ENCODE results near the gene ZNF558. TPM values are rescaled to one million over a fixed set of nuclear protein-coding genes. Genes with fewer than 3 reads are reported as not detected.

Gene ZNF558
- polyA plus RNA-seq, 1 of the 3 experiments (the other 2 are of a cell fraction): 22.5 TPM

DNA sequence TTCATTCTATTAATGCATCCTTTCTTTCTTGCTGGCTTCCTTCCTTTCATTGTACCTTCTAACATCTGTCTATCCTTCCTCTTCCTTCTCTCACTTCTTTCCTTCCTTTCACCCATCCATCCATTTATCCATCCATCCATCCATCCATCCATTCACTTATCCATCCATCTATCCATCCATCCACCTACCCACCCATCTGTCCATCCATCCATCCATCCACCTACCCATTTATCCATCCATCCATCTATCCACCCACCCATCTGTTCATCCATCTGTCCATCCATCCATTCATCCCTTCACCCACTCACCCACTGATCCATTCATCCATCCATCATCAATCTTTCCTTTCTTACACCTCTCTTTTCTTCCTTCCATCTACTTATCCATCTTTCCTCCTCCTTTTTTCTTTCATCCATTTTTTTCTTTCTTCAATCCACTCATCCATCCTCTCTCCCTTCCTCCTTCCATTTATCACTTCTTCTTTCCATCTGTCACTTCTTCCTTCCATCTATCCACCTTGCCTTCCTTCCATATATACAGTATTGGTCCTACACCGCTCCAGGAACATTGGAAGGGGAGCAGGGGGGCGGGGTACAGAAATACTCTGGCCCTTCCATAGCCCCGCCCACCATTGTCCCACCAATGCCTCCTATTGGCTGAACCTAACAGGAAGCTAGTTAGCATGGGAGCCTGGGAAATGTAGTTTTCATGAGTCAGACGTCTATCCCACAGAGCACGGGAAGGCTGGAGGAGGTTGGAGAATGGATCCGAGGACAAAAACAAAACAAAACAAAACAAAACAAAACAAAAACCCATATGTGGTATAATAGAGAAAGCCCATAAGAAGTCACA is 46.0 kb upstream of the ZNF558 start:
- CTCF ChIA-PET: no interaction called here
- POLR2A ChIA-PET: no interaction called here

More for the DNA sequence above, 46.0 kb upstream of the ZNF558 start:
- TF ChIP-seq, protein P1, sequence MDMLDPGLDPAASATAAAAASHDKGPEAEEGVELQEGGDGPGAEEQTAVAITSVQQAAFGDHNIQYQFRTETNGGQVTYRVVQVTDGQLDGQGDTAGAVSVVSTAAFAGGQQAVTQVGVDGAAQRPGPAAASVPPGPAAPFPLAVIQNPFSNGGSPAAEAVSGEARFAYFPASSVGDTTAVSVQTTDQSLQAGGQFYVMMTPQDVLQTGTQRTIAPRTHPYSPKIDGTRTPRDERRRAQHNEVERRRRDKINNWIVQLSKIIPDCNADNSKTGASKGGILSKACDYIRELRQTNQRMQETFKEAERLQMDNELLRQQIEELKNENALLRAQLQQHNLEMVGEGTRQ (IDR thresholded peaks at IDR 0.05; ENCODE audit: borderline replicate concordance, low read depth, low read length): no peak
- TF ChIP-seq CHD2 (IDR thresholded peaks at IDR 0.05; ENCODE audit: low read length, partially characterized antibody): no peak
- no peak for TF ChIP-seq YY1 (IDR thresholded peaks at IDR 0.05; ENCODE audit: low read depth)
- TF ChIP-seq MXI1 (IDR thresholded peaks at IDR 0.05; ENCODE audit: low read depth, low read length): no peak
- TF ChIP-seq SIN3A (IDR thresholded peaks at IDR 0.05; ENCODE audit: borderline replicate concordance, low read depth, low read length): no peak
- no peak for TF ChIP-seq POLR2AphosphoS5 (IDR thresholded peaks at IDR 0.05; ENCODE audit: low read depth, low read length)
- no peak for TF ChIP-seq GATA2 (CRISPR knock-in tag; IDR thresholded peaks at IDR 0.05)
- TF ChIP-seq TCF12 (IDR thresholded peaks at IDR 0.05): no peak
- no peak for TF ChIP-seq JUND (IDR thresholded peaks at IDR 0.05)
- no peak for TF ChIP-seq SMC3 (IDR thresholded peaks at IDR 0.05; ENCODE audit: low read depth, low read length)
- TF ChIP-seq, protein P2, sequence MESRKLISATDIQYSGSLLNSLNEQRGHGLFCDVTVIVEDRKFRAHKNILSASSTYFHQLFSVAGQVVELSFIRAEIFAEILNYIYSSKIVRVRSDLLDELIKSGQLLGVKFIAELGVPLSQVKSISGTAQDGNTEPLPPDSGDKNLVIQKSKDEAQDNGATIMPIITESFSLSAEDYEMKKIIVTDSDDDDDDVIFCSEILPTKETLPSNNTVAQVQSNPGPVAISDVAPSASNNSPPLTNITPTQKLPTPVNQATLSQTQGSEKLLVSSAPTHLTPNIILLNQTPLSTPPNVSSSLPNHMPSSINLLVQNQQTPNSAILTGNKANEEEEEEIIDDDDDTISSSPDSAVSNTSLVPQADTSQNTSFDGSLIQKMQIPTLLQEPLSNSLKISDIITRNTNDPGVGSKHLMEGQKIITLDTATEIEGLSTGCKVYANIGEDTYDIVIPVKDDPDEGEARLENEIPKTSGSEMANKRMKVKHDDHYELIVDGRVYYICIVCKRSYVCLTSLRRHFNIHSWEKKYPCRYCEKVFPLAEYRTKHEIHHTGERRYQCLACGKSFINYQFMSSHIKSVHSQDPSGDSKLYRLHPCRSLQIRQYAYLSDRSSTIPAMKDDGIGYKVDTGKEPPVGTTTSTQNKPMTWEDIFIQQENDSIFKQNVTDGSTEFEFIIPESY (IDR thresholded peaks at IDR 0.05; ENCODE audit: borderline replicate concordance, low read depth): no peak
- TF ChIP-seq RXRA (IDR thresholded peaks at IDR 0.05; ENCODE audit: borderline replicate concordance, low read depth): no peak
- no peak for TF ChIP-seq GABPA (IDR thresholded peaks at IDR 0.05; ENCODE audit: low read depth)
- TF ChIP-seq, protein P3, sequence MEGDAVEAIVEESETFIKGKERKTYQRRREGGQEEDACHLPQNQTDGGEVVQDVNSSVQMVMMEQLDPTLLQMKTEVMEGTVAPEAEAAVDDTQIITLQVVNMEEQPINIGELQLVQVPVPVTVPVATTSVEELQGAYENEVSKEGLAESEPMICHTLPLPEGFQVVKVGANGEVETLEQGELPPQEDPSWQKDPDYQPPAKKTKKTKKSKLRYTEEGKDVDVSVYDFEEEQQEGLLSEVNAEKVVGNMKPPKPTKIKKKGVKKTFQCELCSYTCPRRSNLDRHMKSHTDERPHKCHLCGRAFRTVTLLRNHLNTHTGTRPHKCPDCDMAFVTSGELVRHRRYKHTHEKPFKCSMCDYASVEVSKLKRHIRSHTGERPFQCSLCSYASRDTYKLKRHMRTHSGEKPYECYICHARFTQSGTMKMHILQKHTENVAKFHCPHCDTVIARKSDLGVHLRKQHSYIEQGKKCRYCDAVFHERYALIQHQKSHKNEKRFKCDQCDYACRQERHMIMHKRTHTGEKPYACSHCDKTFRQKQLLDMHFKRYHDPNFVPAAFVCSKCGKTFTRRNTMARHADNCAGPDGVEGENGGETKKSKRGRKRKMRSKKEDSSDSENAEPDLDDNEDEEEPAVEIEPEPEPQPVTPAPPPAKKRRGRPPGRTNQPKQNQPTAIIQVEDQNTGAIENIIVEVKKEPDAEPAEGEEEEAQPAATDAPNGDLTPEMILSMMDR (IDR thresholded peaks at IDR 0.05): no peak
- no peak for TF ChIP-seq NFIC (IDR thresholded peaks at IDR 0.05; ENCODE audit: borderline replicate concordance)
- H3K27me3 ChIP-seq (ENCODE audit: insufficient read depth): no peaks in the 10 kb centered on the region
- H3K36me3 ChIP-seq (replicated peaks in 1 of 2; ENCODE audit: control insufficient read depth in 1 of 2, insufficient read depth in 2 of 2, low read length in 1 of 2): no peaks in the 10 kb centered on the region
- H3K9me3 ChIP-seq: no peaks in the 10 kb centered on the region
- H3K9ac ChIP-seq: no peak overlapping the region
- no peak overlapping the region for H2AFZ ChIP-seq (ENCODE audit: low read depth)
- no peaks in the 10 kb centered on the region for H3K4me1 ChIP-seq (ENCODE audit: control insufficient read depth in 1 of 2, insufficient read depth in 2 of 2, low read depth in 1 of 2, low read length in 1 of 2)
- peak; percentile 53 for DNase-seq
- H3K79me2 ChIP-seq (ENCODE audit: insufficient read depth): no peaks in the 10 kb centered on the region
- 11% methylated on average over 6 of the region's 6 CpGs for WGBS (ENCODE audit: low lambda C conversion rate)
- H4K20me1 ChIP-seq (ENCODE audit: insufficient read depth): no peaks in the 10 kb centered on the region
- no peak overlapping the region for H3K27ac ChIP-seq (ENCODE audit: low read depth in 2 of 2, low read length in 1 of 2)
- no peaks in the 10 kb centered on the region for H3F3A ChIP-seq (replicated peaks; ENCODE audit: insufficient read depth)
- no peaks in the 10 kb centered on the region for H3K9me2 ChIP-seq
- H3K4me2 ChIP-seq: no peak overlapping the region
- no peak overlapping the region for H3K4me3 ChIP-seq (ENCODE audit: low read depth in 2 of 2, low read length in 1 of 2)
